Right cardiac atrium (tissue), 5 donors: Measurements from ENCODE around the gene COX6B2. TPM values are rescaled to one million over a fixed set of nuclear protein-coding genes. Genes with fewer than 3 reads are reported as not detected.
"Not testable (repeated sequence)": the region's sequence is repeated elsewhere in the genome, so short reads cannot be mapped to it uniquely, and the experiment has no call there.

Experiments
- ATAC-seq, 2 donors: fragments of 200-7000 bp; cut with Tn5 transposase; one replicate each; pipeline versions ENCODE4 v1.8.0 to v1.9.1; 2020; ENCODE audit warnings: moderate library complexity in 2 of 2, mild to moderate bottlenecking in 1 of 2
- DNase-seq, 3 donors: peaks; one replicate each; pipeline ENCODE4 v3.0.0-alpha.2; 2020
- H3K27ac ChIP-seq: one replicate; pipeline ENCODE4 v1.5.1; 2013; ENCODE audit warnings: mild to moderate bottlenecking, low read length, control low read depth, moderate library complexity
- H3K27me3 ChIP-seq: one replicate; pipeline ENCODE4 v1.6.1; 2013; ENCODE audit not compliant: control insufficient read depth, insufficient read depth
- H3K4me1 ChIP-seq: one replicate; pipeline ENCODE4 v1.6.1; 2013; ENCODE audit warnings: low read length; ENCODE audit not compliant: control insufficient read depth, insufficient read depth
- H3K4me3 ChIP-seq: one replicate; pipeline ENCODE4 v1.5.1; 2013; ENCODE audit warnings: low read length, control low read depth
- H3K9me3 ChIP-seq: one replicate; pipeline ENCODE4 v1.6.1; 2013; ENCODE audit warnings: low read length; ENCODE audit not compliant: control insufficient read depth
- WGBS: extraction: QIAGEN DNeasy Blood & Tissue Kit; methylation state at CpG from one replicate; pipeline ENCODE4 v1.1.7; 2013; 5-methylcytosine and 5-hydroxymethylcytosine counted together
- intact Hi-C, 4 donors: fragments of 100-400 bp; cut with DNase I; formaldehyde crosslinking; loops; one replicate each; pipeline versions ENCODE4 v1.11.0 to v1.14.0; 2022 to 2023
- polyA plus RNA-seq: library from polyadenylated mRNA; stranded (reverse); fragments of 200-250 nt; gene quantifications from one replicate; pipeline ENCODE4 v1.2.3, GENCODE V29; 2013
- total RNA-seq, 4 donors: library from RNA; stranded (reverse); fragmentation: NEBNext Ultra II Directional; extraction: Animal tissue kit (Norgen Biotek cat#: 25700); gene quantifications; one replicate each; pipeline ENCODE4 v1.2.1, GENCODE V29; 2021
- donor health status: healthy with polysubstance abuse.
- donor health status: DM: no; HTN: yes; CAD: no.
- donor health status: DM: no; HTN: no; CAD: no.
- donor health status: DM: no; HTN: yes; CAD: no; lungs with severe emphysema.
- donor health status: DM: yes; HTN: yes; CAD: no.

Gene COX6B2
- total and polyA plus RNA-seq, 5 donors, result not detected

DNA sequence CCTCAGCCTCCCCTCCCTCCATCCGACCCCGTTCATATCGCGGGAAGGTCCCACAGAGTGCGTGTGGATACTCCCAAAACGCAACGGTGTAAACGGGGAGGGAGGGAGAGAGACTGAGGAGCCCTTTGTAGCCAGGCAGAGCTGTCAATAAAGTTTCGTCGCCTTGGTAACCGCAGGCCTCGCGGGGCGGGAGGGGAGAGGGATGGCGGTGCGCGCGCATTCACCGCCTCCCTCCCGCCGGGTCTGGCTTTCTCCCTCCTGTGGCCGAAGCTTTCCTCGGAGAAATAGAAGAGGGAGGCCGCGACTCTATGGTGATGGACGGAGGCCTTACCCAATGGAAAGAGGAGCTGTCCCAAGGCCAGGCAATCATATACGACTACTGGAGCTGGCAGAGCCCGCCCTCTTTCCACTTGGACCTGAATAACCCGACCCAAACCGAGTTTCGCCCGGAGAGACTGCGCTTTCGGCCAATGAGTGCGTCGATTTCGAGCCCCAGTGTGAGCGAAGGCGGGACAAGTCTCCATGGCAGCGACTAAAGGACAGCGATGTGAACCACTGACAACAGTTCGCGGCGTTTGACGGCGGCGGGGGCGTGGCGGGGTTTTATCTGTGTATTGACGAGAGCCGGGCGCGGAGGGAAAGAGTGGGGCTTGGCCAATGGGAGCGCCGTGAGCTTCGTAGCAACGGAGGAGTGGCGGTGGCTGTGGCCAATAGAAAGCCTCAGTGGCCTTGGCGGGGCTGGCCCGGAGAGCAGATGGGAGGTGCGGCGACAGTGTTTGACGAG is 15.2 kb downstream of the COX6B2 start, which contains the start of gene KMT5C:
TSS of gene KMT5C (plus strand) at position 772 of the 784 bp plus-strand sequence. CDS start 2,061 bp downstream, outside the sequence.
- Histone ChIP-seq H3K4me3 (peak within 1 kb of the TSS; percentile 93), H3K9me3 (no peaks in the 10 kb centered on the region), H3K27ac (peak within 1 kb of the TSS; percentile 85), H3K27me3 (no peaks in the 10 kb centered on the region), H3K4me1 (peaks cover 5% of the 10 kb centered on the region)
- intact Hi-C loops, result no loop called here
- peak; percentile 96 for ATAC-seq
- under 1% methylated on average over 63 of the region's 63 CpGs for WGBS
- DNase-seq, result peak; percentile 100

DNA sequence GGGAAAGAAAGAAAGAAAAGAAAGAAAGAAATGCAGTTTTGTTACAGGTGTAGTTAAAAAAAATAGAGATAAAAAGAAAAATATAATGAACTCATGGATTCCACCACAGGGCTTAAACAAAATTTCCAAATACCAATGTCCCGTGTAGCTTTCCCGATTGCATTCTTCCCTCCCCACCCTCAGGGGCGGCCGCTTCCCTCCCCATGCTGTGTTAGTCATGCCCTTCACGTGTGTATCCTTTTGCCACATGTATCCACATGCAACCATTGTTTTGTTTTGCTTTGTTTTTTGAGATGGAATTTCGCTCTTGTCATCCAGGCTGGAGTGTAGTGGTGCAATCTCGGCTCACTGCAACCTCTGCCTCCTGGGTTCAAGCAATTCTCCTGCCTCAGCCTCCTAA is 18.4 kb downstream of the COX6B2 start:
- WGBS, result 79% methylated on average over 7 of the region's 7 CpGs
- no peak overlapping the region for H3K27ac ChIP-seq
- H3K4me3 ChIP-seq, result no peak overlapping the region
- ATAC-seq (no peak), DNase-seq (no peak)
- H3K4me1 ChIP-seq, result peaks cover 5% of the 10 kb centered on the region
- H3K9me3 ChIP-seq, result no peaks in the 10 kb centered on the region
- no peaks in the 10 kb centered on the region for H3K27me3 ChIP-seq
- intact Hi-C loops, result no loop called here

GRCh38 chr19:55333870-55334269 is 20.6 kb downstream of the COX6B2 start:
- DNase-seq, result no peak
- no peak overlapping the region for H3K4me3 ChIP-seq
- WGBS, result 79% methylated on average over 11 of the region's 11 CpGs
- no peaks in the 10 kb centered on the region for H3K27me3 ChIP-seq
- no peaks in the 10 kb centered on the region for H3K9me3 ChIP-seq
- H3K4me1 ChIP-seq, result no peaks in the 10 kb centered on the region
- H3K27ac ChIP-seq, result no peak overlapping the region
- intact Hi-C loops, result no loop called here
- ATAC-seq, result no peak

DNA sequence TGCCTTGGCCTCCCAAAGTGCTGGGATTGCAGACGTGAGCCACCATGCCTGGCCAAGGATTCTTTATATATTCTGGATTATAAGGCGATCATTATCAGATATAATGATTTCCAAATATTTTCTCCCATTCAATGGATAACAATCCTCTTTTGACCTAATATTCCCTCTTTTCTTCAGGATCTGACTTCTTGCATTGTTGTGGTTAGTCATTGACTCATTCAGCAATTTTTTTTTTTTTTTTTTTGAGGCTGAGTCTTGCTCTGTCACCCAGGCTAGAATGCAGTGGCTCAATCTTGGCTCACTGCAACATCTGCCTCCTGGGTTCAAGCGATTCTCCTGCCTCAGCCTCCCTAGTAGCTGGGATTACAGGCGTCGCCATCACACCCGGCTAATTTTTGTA is 24.7 kb downstream of the COX6B2 start:
- DNase-seq, intact Hi-C loops, H3K4me3 ChIP-seq, H3K4me1 ChIP-seq, H3K27me3 ChIP-seq, H3K27ac ChIP-seq, ATAC-seq, H3K9me3 ChIP-seq: not testable (repeated sequence)
- 90% methylated on average over 6 of the region's 6 CpGs for WGBS

DNA sequence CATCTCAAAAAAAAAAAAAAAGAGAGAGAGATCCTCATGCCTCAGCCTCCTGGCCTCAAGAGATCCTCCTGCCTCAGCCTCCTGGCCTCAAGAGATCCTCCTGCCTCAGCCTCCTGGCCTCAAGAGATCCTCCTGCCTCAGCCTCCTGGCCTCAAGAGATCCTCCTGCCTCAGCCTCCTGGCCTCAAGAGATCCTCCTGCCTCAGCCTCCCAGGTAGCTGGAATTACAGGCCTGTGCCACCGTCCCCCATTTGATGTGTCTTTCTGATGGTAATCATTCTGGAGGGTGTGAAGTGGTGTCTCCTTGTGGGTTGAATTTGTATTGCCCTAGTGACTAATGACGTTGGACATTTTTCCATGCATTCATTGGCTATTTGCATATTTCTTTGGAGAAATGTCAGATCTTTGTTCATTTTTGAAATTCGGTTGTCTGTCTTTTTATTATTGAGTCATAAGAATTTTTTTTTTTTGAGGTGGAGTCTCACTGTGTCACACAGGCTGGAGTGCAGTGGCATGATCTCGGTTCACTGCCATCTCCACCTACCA is 25.7 kb downstream of the COX6B2 start:
- H3K27ac ChIP-seq, DNase-seq, H3K4me1 ChIP-seq, H3K9me3 ChIP-seq, H3K4me3 ChIP-seq, ATAC-seq, intact Hi-C loops, H3K27me3 ChIP-seq: not testable (repeated sequence)
- 68% methylated on average over 4 of the region's 4 CpGs for WGBS

GRCh38 chr19:55325172-55325571 is 29.3 kb downstream of the COX6B2 start, which contains the start of gene TMEM150B:
TMEM150B (minus strand) TSS chr19:55325341; CDS start chr19:55321036, 4,305 bp downstream.
- H3K4me1 ChIP-seq, result no peaks in the 10 kb centered on the region
- H3K9me3 ChIP-seq, result no peaks in the 10 kb centered on the region
- WGBS, result 69% methylated on average over 14 of the region's 14 CpGs
- no peak for ATAC-seq
- H3K27ac ChIP-seq, result no peak within 1 kb of the TSS
- H3K27me3 ChIP-seq, result no peaks in the 10 kb centered on the region
- H3K4me3 ChIP-seq, result no peak within 1 kb of the TSS
- intact Hi-C loops, result no loop called here
- DNase-seq, result peak in 1 of 3 donors; percentile 67

GRCh38 chr19:55324662-55325061 is 29.9 kb downstream of the COX6B2 start:
- WGBS, result 78% methylated on average over 6 of the region's 6 CpGs
- intact Hi-C loops, result no loop called here
- Histone ChIP-seq H3K9me3 (no peaks in the 10 kb centered on the region), H3K27me3 (no peaks in the 10 kb centered on the region), H3K4me3 (no peak overlapping the region), H3K27ac (no peak overlapping the region), H3K4me1 (no peaks in the 10 kb centered on the region)
- no peak for ATAC-seq
- no peak for DNase-seq

DNA sequence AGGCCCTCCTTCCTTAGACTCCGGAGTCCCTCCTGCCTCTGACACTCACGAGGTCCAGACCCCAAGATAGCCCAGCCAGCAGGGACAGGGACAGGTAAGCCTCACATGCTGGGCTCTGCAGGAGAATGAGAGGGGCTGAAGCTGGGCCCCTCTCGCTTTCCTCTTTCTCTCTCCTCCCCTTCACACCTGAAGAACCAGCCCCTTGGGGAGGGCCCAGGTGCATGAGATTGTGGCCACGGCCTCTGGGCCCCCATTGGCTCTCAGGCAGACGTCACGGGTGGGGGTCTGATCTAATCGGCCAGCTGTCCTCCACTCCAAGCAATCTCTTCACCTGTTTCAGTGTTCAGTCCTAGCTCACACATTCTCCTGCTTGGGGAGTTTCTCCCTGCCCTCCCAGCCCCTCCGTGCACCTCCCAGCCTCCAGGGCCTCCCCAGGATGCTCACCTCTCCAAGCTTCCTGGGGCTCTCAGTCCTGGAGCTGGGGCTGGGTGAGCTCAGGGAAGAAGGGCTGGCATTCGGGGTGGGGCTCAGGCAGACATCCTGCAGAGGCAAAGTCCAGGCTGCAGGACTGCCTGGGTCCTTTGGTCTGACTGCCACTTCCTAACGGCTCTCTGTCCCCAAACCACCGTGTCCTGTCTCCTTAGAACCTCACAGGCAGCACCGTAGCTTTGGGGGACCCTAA is 32.2 kb downstream of the COX6B2 start:
- WGBS, result 55% methylated on average over 12 of the region's 12 CpGs
- no peaks in the 10 kb centered on the region for H3K27me3 ChIP-seq
- no peak overlapping the region for H3K4me3 ChIP-seq
- DNase-seq (no peak), ATAC-seq (no peak)
- no peak overlapping the region for H3K27ac ChIP-seq
- no peaks in the 10 kb centered on the region for H3K9me3 ChIP-seq
- intact Hi-C loops, result no loop called here
- H3K4me1 ChIP-seq, result no peaks in the 10 kb centered on the region

DNA sequence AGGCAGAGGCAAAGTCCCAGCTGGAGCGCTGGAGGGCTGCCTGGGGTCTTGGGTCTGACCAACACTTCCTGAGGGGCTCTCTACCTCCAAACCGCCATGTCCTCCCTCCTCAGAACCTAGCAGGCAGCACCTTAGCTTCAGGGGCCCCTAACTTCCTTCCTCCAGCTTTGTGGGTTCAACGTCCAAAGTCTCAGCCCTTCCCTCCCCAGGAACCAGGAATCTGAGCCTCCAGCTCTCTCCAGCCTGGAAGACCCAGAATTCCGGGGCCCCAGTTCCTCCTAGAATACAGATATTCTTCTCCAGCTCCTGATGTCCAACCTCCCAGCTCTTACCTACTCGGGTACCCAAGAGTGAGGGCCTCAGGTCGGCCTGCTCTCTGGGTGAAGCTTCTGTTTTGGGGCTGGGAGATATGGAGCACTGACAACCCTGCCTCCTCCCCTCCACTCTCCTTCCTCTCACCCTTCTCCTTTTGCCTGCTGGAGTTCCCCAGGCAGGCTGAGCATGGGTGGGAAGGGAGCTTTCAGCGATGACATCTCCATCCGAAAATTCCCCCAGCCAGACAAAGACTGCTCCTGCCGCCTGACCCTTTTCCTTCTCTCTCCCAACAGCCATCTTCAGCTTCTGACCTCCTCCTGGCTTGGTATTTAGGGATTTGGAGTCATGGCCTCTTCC is 32.9 kb downstream of the COX6B2 start:
- H3K27ac ChIP-seq, result no peak overlapping the region
- no peaks in the 10 kb centered on the region for H3K27me3 ChIP-seq
- no peak for DNase-seq
- no peaks in the 10 kb centered on the region for H3K4me1 ChIP-seq
- peak in 1 of 2 donors; percentile 12 for ATAC-seq
- WGBS, result 67% methylated on average over 9 of the region's 9 CpGs
- no peak overlapping the region for H3K4me3 ChIP-seq
- H3K9me3 ChIP-seq, result no peaks in the 10 kb centered on the region
- intact Hi-C loops, result no loop called here

GRCh38 chr19:55320844-55321419 is 33.6 kb downstream of the COX6B2 start:
- H3K27me3 ChIP-seq, result no peaks in the 10 kb centered on the region
- H3K27ac ChIP-seq, result no peak overlapping the region
- no peaks in the 10 kb centered on the region for H3K4me1 ChIP-seq
- intact Hi-C loops, result no loop called here
- ATAC-seq (no peak), DNase-seq (no peak)
- no peaks in the 10 kb centered on the region for H3K9me3 ChIP-seq
- H3K4me3 ChIP-seq, result no peak overlapping the region
- WGBS, result 81% methylated on average over 8 of the region's 8 CpGs
